ENCODE data around the gene CREB3L2. TPM values are rescaled to one million over a fixed set of nuclear protein-coding genes. Genes with fewer than 3 reads are reported as not detected.
"Not testable (repeated sequence)": the region's sequence is repeated elsewhere in the genome, so short reads cannot be mapped to it uniquely, and the experiment has no call there.

The CREB3L2 gene
- total RNA-seq, 1 donor from 2014 or later: 61.8 TPM

DNA sequence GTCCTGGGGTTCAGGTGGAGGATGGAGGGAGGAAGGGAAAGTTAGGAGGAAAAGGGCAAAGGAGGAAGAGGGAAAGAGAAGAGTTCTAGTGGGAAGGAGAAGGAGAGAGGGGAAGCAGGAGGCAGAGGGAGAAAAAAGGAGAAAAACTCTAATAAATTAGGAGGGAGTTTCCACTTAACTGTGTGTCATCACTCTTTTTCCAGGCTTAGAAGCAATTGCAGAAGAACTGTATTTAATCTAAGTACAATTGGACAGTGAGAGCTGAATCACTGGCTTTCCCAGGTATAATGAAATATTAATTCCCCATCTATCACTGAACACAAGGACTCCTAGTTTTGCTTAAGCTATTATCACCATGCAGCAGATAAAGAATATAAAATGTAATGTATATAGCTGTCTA lies 76.8 kb downstream of the CREB3L2 start:
- DNase-seq (ENCODE audit: low spot score): no peak
- no peak overlapping the region for H3K4me3 Mint-ChIP-seq
- H3K27ac Mint-ChIP-seq: no peak overlapping the region
- intact Hi-C loops (cut with micrococcal nuclease): no loop called here
- H3K36me3 Mint-ChIP-seq (ENCODE audit: low read depth): peaks cover 42% of the 10 kb centered on the region
- H3K4me1 Mint-ChIP-seq (ENCODE audit: low read depth): peaks cover 37% of the 10 kb centered on the region
- H3K27me3 Mint-ChIP-seq (ENCODE audit: insufficient read depth): no peaks in the 10 kb centered on the region
- H3K9me3 Mint-ChIP-seq: no peaks in the 10 kb centered on the region

DNA sequence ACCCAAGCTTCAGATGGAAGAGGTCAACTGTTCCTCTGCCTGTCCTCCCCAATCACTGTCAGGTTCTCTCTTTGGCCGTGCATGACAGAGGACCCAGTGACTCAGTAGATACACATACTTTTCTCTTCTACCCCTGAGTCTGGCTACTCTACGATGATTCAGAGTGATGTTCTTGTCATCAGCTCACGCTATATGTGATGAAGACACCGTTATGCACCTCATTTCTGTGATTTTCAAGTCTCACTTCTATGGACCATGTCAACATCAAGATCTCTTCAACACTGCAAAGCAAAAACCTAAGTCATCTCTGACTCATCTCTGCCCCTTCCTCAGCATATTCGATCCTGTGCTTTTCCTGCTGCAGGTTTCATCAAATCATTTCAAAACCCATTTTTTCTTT lies 78.5 kb downstream of the CREB3L2 start:
- Mint-ChIP-seq H3K27me3 (ENCODE audit: insufficient read depth) (no peaks in the 10 kb centered on the region), H3K4me1 (ENCODE audit: low read depth) (peaks cover 41% of the 10 kb centered on the region), H3K27ac (peak overlapping the region; percentile 7), H3K4me3 (no peak overlapping the region), H3K9me3 (no peaks in the 10 kb centered on the region), H3K36me3 (ENCODE audit: low read depth) (peaks cover 43% of the 10 kb centered on the region)
- intact Hi-C loops (cut with micrococcal nuclease): loop anchor here (5.0 kb wide), 1 partner anchor 79 kb away; the partner anchor contains the start of gene CREB3L2
- DNase-seq (ENCODE audit: low spot score): no peak

DNA sequence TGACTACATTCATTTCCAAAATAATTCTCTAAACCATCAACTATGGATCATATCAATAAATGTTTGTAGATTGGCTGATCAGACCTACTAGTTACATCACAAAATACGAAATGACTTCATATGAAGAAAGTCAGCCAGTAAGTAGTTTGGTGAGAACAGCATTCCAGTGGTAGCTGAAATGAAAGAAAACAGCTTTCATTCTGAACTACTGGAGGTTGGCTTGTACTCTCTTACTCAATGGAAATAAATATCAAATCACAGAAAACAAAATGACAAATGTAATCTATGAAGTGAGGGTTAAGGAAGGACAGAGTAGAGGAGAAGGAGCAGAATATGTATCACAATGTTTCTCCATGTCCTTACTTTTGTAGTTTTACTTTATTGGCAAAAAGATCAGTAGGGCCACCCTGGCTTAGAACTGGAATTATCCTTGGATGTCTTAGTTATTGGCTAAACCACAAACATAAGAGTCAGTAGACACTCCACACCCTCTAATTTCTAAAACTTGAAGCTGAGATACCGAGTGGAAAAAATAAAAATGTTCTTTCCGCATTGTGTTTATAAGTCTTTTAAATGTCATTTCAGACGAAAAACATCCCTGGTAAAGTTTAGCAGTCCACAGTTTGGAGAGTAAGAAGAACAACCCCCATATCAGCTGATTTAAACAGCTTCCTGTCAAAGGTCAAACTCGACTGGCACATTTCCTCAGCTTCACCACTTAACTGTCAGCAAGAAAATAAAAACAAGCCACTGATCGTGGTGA lies 81.1 kb downstream of the CREB3L2 start:
- Mint-ChIP-seq H3K9me3 (no peaks in the 10 kb centered on the region), H3K27ac (peak overlapping the region; percentile 86), H3K4me3 (peak overlapping the region; percentile 48), H3K36me3 (ENCODE audit: low read depth) (peaks cover 28% of the 10 kb centered on the region), H3K27me3 (ENCODE audit: insufficient read depth) (no peaks in the 10 kb centered on the region), H3K4me1 (ENCODE audit: low read depth) (peaks cover 55% of the 10 kb centered on the region)
- no peak for DNase-seq (ENCODE audit: low spot score)
- intact Hi-C loops (cut with micrococcal nuclease): loop anchor here (5.0 kb wide), 1 partner anchor 81 kb away; the partner anchor contains the start of gene CREB3L2

DNA sequence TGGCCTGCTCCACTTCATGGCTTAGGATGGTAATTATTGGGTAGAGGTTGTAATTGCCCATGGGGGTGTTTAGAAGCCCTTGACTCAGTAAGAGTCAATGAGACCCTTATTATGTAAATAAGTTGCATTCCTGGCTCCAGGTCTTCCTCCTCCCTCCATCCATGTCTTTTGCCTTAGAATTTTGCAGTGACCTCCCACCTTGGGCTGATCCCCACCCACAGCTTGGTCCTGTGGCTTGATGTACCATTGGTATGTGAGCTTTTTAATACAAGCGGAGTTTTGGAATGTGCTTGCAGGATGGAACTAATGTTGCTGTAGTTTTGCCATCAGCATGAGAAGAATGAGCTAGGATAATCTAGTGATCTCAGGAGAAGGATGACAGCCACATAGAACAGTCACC lies 81.9 kb downstream of the CREB3L2 start:
- no peak for DNase-seq (ENCODE audit: low spot score)

DNA sequence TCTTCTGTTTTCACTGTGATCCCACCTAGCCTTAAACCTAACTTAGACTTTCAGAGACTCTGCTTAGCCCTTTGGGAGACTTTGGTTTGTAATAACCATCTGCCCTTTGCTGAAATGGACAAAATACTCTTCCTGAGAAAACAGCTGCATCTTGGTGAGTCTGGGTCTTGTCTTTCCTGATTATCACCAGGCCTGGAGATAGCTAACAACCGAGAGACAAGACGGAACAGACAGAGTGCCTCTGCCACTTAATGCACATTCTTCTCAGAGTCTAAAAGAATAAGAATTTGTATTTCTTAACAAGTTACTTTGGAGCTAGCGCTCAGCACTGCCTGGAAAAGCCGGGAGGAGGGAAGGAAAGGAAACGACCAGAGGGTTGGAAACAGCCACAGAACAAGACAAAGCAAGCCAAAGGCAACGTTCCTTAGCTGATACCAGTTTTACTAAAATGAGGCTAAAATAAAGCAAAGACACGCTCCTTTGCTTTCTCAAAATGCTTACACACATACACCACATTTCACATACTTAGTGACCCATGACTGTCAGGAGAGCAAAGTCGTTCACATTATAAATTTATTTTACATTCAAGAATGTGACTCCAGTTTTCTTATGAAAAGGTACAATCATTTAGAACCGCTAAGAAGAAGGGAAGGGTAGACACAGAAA lies 84.8 kb downstream of the CREB3L2 start:
- H3K27me3 Mint-ChIP-seq (ENCODE audit: insufficient read depth): no peaks in the 10 kb centered on the region
- no peak for DNase-seq (ENCODE audit: low spot score)
- H3K36me3 Mint-ChIP-seq (ENCODE audit: low read depth): peaks cover 30% of the 10 kb centered on the region
- peaks cover 35% of the 10 kb centered on the region for H3K4me1 Mint-ChIP-seq (ENCODE audit: low read depth)
- H3K27ac Mint-ChIP-seq: no peak overlapping the region
- H3K4me3 Mint-ChIP-seq: no peak overlapping the region
- intact Hi-C loops (cut with micrococcal nuclease): no loop called here
- no peaks in the 10 kb centered on the region for H3K9me3 Mint-ChIP-seq

More for the DNA sequence above, 81.9 kb downstream of the CREB3L2 start:
- H3K36me3 Mint-ChIP-seq (ENCODE audit: low read depth): peaks cover 24% of the 10 kb centered on the region
- no peaks in the 10 kb centered on the region for H3K9me3 Mint-ChIP-seq
- H3K4me1 Mint-ChIP-seq (ENCODE audit: low read depth): peaks cover 54% of the 10 kb centered on the region
- no peak overlapping the region for H3K4me3 Mint-ChIP-seq
- H3K27ac Mint-ChIP-seq: no peak overlapping the region
- no peaks in the 10 kb centered on the region for H3K27me3 Mint-ChIP-seq (ENCODE audit: insufficient read depth)
- intact Hi-C loops (cut with micrococcal nuclease): loop anchor here (5.0 kb wide), 1 partner anchor 82 kb away; the partner anchor contains the start of gene CREB3L2

DNA sequence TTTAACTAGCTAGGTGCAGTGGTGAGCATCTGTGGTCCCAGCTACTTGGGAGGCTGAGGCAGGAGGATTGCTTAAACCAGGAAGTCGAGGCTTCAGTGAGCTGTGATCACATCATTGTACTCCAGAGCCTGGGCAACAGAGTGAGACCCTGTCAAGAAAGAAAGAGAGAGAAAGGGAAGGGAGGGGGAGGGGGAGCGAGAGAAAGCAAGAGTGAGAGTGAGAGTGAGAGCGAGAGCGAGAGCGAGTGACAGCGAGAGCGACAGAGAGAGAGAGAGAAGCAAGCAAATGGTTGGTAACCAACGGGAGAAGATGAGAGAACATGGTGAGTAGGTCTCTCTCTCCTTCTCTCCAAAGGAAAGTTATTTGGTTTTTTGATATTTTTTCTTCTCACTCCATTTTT lies 85.3 kb downstream of the CREB3L2 start:
- DNase-seq (ENCODE audit: low spot score): no peak
- Mint-ChIP-seq H3K27me3 (ENCODE audit: insufficient read depth) (no peaks in the 10 kb centered on the region), H3K4me3 (no peak overlapping the region), H3K9me3 (no peaks in the 10 kb centered on the region), H3K27ac (no peak overlapping the region), H3K36me3 (ENCODE audit: low read depth) (peaks cover 31% of the 10 kb centered on the region), H3K4me1 (ENCODE audit: low read depth) (peaks cover 30% of the 10 kb centered on the region)
- intact Hi-C loops (cut with micrococcal nuclease): no loop called here

DNA sequence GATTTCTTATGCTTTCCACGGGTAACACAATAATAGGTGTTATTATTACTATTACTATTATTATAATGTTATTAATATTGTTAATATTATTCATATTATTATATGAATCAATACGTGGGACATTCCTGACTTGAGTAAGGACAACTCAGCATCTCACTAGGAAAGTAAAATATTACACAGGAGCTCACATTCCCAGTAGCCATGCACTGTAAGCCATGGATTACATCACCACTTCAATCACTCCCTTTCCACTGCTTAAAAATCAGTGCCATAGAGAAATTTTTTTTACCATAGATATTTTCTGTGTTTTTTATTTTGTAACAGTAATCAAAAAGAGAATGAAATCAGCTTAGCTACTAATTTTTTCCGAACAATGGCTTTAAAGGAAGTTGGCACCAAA lies 86.6 kb downstream of the CREB3L2 start:
- Mint-ChIP-seq H3K27ac (no peak overlapping the region), H3K4me3 (no peak overlapping the region), H3K9me3 (no peaks in the 10 kb centered on the region), H3K27me3 (ENCODE audit: insufficient read depth) (no peaks in the 10 kb centered on the region), H3K36me3 (ENCODE audit: low read depth) (peaks cover 25% of the 10 kb centered on the region), H3K4me1 (ENCODE audit: low read depth) (peaks cover 18% of the 10 kb centered on the region)
- intact Hi-C loops (cut with micrococcal nuclease): no loop called here
- DNase-seq (ENCODE audit: low spot score): no peak

DNA sequence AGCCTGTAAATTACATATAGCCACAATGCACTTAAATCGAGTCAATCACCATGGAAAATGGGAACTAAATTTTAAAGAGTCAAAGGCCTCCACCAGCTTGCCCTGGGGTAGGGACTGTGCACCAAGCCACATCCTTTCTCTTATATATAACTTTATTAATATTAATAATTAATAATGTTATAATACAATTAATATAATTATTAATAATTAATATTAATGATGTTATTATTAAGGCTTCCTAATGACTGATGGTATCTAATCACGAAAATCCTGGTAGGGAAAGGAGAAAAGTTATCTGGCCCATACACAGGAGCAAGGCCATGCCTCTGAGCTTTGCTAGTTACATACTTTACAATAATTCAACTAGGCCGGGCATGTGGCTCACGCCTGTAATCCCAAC lies 87.9 kb downstream of the CREB3L2 start:
- H3K36me3 Mint-ChIP-seq (ENCODE audit: low read depth): peaks cover 28% of the 10 kb centered on the region
- no peak overlapping the region for H3K4me3 Mint-ChIP-seq
- no peak overlapping the region for H3K27ac Mint-ChIP-seq
- H3K27me3 Mint-ChIP-seq (ENCODE audit: insufficient read depth): no peaks in the 10 kb centered on the region
- intact Hi-C loops (cut with micrococcal nuclease): no loop called here
- no peak for DNase-seq (ENCODE audit: low spot score)
- peaks cover 18% of the 10 kb centered on the region for H3K4me1 Mint-ChIP-seq (ENCODE audit: low read depth)
- no peaks in the 10 kb centered on the region for H3K9me3 Mint-ChIP-seq

DNA sequence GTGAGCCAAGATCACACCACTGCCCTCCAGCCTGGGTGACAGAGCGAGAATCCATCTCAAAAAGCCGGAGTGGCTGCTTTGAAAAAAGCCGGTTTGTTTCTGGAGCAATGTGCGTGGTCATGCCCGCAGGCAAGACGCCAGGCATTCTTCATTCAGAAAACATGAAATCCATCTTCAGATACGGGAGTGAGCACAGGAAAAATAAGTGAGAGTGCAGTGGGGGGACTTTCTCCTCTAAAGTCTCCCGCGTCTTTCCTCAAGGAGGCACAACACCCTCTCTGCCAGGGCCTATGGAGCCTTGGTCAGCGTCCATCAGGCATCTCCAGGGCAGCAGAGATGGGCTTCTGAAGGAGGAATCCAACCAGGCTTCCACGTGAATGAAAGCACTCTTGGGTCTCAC lies 92.8 kb downstream of the CREB3L2 start:
- intact Hi-C loops (cut with micrococcal nuclease): loop anchor here (10.0 kb wide), 2 partner anchors 256 to 956 kb away; no protein-coding TSS in a partner anchor
- DNase-seq (ENCODE audit: low spot score): no peak
- no peak overlapping the region for H3K4me3 Mint-ChIP-seq
- H3K27me3 Mint-ChIP-seq (ENCODE audit: insufficient read depth): no peaks in the 10 kb centered on the region
- H3K9me3 Mint-ChIP-seq: no peaks in the 10 kb centered on the region
- peaks cover 53% of the 10 kb centered on the region for H3K36me3 Mint-ChIP-seq (ENCODE audit: low read depth)
- no peak overlapping the region for H3K27ac Mint-ChIP-seq
- H3K4me1 Mint-ChIP-seq (ENCODE audit: low read depth): no peaks in the 10 kb centered on the region

DNA sequence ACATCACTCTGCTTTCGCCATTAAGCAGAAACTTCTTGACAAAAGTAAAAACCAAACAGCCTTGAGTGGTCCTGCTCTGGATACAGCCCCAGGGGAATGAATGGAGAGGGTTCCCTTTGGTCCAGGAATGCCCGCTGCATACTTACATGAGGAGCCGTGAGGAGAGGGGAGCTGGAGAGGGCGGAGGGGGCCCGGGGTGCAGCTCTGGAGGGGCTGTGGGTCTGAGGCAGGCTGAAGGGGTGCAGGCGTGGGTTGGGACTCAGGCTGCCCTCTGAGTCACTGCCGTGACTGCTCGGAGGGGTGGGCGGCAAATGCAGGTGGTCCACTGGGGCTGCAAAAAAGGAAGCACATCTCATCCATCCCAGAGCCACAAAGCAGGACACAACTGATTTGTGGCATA lies 93.8 kb downstream of the CREB3L2 start:
- no peak overlapping the region for H3K4me3 Mint-ChIP-seq
- peaks cover 8% of the 10 kb centered on the region for H3K4me1 Mint-ChIP-seq (ENCODE audit: low read depth)
- no peak overlapping the region for H3K27ac Mint-ChIP-seq
- peaks cover 49% of the 10 kb centered on the region for H3K36me3 Mint-ChIP-seq (ENCODE audit: low read depth)
- intact Hi-C loops (cut with micrococcal nuclease): loop anchor here (10.0 kb wide), 2 partner anchors 257 to 957 kb away; no protein-coding TSS in a partner anchor
- H3K27me3 Mint-ChIP-seq (ENCODE audit: insufficient read depth): no peaks in the 10 kb centered on the region
- DNase-seq (ENCODE audit: low spot score): no peak
- H3K9me3 Mint-ChIP-seq: no peaks in the 10 kb centered on the region

DNA sequence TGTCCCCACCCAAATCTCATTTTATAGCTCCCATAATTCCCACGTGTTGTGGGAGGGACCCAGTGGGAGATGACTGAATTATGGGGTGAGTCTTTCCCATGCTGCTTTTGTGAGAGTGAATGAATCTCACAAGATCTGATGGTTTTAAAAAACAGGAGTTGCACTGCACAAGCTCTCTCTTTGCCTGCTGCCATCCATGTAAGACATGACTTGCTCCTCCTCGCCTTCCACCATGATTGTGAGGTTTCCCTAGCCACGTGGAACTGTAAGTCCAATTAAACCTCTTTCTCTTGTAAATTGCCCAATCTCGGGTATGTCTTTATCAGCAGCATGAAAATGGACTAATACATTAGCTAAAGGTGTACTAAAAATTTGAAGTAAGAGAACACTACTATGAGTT lies 95.2 kb downstream of the CREB3L2 start:
- H3K4me1 Mint-ChIP-seq (ENCODE audit: low read depth); H3K4me3 Mint-ChIP-seq; DNase-seq (ENCODE audit: low spot score); H3K27me3 Mint-ChIP-seq (ENCODE audit: insufficient read depth); H3K9me3 Mint-ChIP-seq; H3K27ac Mint-ChIP-seq: not testable (repeated sequence)
- intact Hi-C loops (cut with micrococcal nuclease): loop anchor here (10.0 kb wide), 2 partner anchors 258 to 958 kb away; no protein-coding TSS in a partner anchor
- peaks cover 44% of the 10 kb centered on the region for H3K36me3 Mint-ChIP-seq (ENCODE audit: low read depth)

DNA sequence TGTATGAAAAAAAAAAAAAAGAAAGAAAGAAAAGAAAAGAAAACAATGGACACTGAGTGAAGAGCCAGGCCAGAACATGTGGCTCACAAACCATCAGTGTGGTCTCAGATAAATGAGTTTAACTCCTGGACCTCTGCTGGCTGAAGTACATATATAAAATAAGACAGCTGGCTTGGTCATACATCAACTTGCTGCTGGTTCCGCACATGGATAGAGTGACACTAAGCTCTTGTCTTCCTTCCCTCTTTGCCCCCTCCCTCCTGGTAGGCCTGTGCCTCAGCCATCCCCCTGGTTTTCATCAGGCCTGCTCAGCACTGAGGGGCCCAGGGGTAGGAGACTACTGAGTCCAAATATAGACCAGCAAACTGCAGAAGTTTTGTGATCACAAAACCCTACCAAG lies 97.1 kb downstream of the CREB3L2 start:
- H3K4me3 Mint-ChIP-seq: no peak overlapping the region
- intact Hi-C loops (cut with micrococcal nuclease): loop anchor here (10.0 kb wide), 2 partner anchors 260 to 960 kb away; no protein-coding TSS in a partner anchor
- H3K4me1 Mint-ChIP-seq (ENCODE audit: low read depth): peaks cover 11% of the 10 kb centered on the region
- no peak overlapping the region for H3K27ac Mint-ChIP-seq
- no peak for DNase-seq (ENCODE audit: low spot score)
- H3K36me3 Mint-ChIP-seq (ENCODE audit: low read depth): peaks cover 45% of the 10 kb centered on the region
- H3K9me3 Mint-ChIP-seq: no peaks in the 10 kb centered on the region
- no peaks in the 10 kb centered on the region for H3K27me3 Mint-ChIP-seq (ENCODE audit: insufficient read depth)
